Measurements from ENCODE around the gene MLPH. TPM values are rescaled to one million over a fixed set of nuclear protein-coding genes. Genes with fewer than 3 reads are reported as not detected.
A peak's percentile ranks its signal among the peaks of the same experiment; 100 is the strongest.

The MLPH gene
- total and polyA plus RNA-seq, 2 of the 13 experiments (the other 11 are each of a cell fraction or from before 2014, with no cell fraction given) = 0.12 TPM; not detected in 1

- TF ChIP-seq ZNF232 (CRISPR knock-in tag; IDR thresholded peaks at IDR 0.05; ENCODE audit: borderline replicate concordance) (peak; percentile 81; the same call in 1 of the 2 replicates), ATF1 (CRISPR knock-in tag; IDR thresholded peaks at IDR 0.05) (no peak), SMARCE1 (IDR thresholded peaks at IDR 0.05; ENCODE audit: borderline replicate concordance) (no peak), ZNF776 (CRISPR knock-in tag; IDR thresholded peaks at IDR 0.05) (no peak), PCBP1 (IDR thresholded peaks at IDR 0.05; ENCODE audit: borderline replicate concordance, low read depth, low read length) (no peak), TCF7 (IDR thresholded peaks at IDR 0.05; ENCODE audit: low read depth) (no peak), PBX2 (CRISPR knock-in tag; IDR thresholded peaks at IDR 0.05) (no peak), CAMTA2 (CRISPR knock-in tag; IDR thresholded peaks at IDR 0.05; ENCODE audit: borderline replicate concordance) (no peak; the same call in 1 of the 2 replicates), MTA3 (CRISPR knock-in tag; IDR thresholded peaks at IDR 0.05) (no peak), ZNF850 (CRISPR knock-in tag; conservative IDR thresholded peaks at IDR 0.05) (no peak), ZNF34 (CRISPR knock-in tag; IDR thresholded peaks at IDR 0.05; ENCODE audit: borderline replicate concordance) (no peak), ZNF644 (CRISPR knock-in tag; IDR thresholded peaks at IDR 0.05; ENCODE audit: low read depth) (no peak), MEF2D (CRISPR knock-in tag; IDR thresholded peaks at IDR 0.05) (0 out of 2 replicates have a peak, but pooled peaks have one; percentile 54), BHLHE40 (IDR thresholded peaks at IDR 0.05; ENCODE audit: low read length) (peak; percentile 48; the same call in 1 of the 2 replicates), TAF1 (CRISPR knock-in tag; IDR thresholded peaks at IDR 0.05) (no peak), RXRA (CRISPR knock-in tag; IDR thresholded peaks at IDR 0.05) (peak; percentile 34; the same call in 1 of the 2 replicates), ZFP36L2 (CRISPR knock-in tag; IDR thresholded peaks at IDR 0.05) (no peak), ERF (CRISPR knock-in tag; IDR thresholded peaks at IDR 0.05) (peak; percentile 56; the same call in 1 of the 2 replicates), ZNF264 (CRISPR knock-in tag; IDR thresholded peaks at IDR 0.05) (no peak), SPEN (CRISPR knock-in tag; IDR thresholded peaks at IDR 0.05; ENCODE audit: low read depth) (peak; percentile 53; the same call in 1 of the 2 replicates), NR2C2 (CRISPR knock-in tag; IDR thresholded peaks at IDR 0.05; ENCODE audit: borderline replicate concordance) (no peak), ZFP1 (CRISPR knock-in tag; IDR thresholded peaks at IDR 0.05) (peak; percentile 66; the same call in 1 of the 2 replicates), ZNF564 (CRISPR knock-in tag; IDR thresholded peaks at IDR 0.05) (no peak), KDM6A (CRISPR knock-in tag; IDR thresholded peaks at IDR 0.05; ENCODE audit: low read depth) (no peak), STAG1 (CRISPR knock-in tag; IDR thresholded peaks at IDR 0.05) (peak; percentile 99), KDM5A (IDR thresholded peaks at IDR 0.05; ENCODE audit: borderline replicate concordance, low read length) (no peak; the same call in 1 of the 2 replicates), AHR (CRISPR knock-in tag; IDR thresholded peaks at IDR 0.05) (peak; percentile 88; the same call in 1 of the 2 replicates)
- TF ChIP-seq, protein P1, sequence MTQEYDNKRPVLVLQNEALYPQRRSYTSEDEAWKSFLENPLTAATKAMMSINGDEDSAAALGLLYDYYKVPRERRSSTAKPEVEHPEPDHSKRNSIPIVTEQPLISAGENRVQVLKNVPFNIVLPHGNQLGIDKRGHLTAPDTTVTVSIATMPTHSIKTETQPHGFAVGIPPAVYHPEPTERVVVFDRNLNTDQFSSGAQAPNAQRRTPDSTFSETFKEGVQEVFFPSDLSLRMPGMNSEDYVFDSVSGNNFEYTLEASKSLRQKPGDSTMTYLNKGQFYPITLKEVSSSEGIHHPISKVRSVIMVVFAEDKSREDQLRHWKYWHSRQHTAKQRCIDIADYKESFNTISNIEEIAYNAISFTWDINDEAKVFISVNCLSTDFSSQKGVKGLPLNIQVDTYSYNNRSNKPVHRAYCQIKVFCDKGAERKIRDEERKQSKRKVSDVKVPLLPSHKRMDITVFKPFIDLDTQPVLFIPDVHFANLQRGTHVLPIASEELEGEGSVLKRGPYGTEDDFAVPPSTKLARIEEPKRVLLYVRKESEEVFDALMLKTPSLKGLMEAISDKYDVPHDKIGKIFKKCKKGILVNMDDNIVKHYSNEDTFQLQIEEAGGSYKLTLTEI (CRISPR knock-in tag; conservative IDR thresholded peaks at IDR 0.05) = no peak
- TF ChIP-seq, protein P2, sequence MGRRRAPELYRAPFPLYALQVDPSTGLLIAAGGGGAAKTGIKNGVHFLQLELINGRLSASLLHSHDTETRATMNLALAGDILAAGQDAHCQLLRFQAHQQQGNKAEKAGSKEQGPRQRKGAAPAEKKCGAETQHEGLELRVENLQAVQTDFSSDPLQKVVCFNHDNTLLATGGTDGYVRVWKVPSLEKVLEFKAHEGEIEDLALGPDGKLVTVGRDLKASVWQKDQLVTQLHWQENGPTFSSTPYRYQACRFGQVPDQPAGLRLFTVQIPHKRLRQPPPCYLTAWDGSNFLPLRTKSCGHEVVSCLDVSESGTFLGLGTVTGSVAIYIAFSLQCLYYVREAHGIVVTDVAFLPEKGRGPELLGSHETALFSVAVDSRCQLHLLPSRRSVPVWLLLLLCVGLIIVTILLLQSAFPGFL (CRISPR knock-in tag; IDR thresholded peaks at IDR 0.05) = no peak
- TF ChIP-seq, protein P3, sequence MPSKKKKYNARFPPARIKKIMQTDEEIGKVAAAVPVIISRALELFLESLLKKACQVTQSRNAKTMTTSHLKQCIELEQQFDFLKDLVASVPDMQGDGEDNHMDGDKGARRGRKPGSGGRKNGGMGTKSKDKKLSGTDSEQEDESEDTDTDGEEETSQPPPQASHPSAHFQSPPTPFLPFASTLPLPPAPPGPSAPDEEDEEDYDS (CRISPR knock-in tag; IDR thresholded peaks at IDR 0.05) = no peak; the same call in 1 of the 2 replicates
These were observed 85.1 kb downstream of the MLPH start (continued) for GRCh38 chr2:237572021-237572741.
